ENCODE measurements around the gene CCDC158. TPM values are rescaled to one million over a fixed set of nuclear protein-coding genes. Genes with fewer than 3 reads are reported as not detected.
"Not testable (repeated sequence)": the region's sequence is repeated elsewhere in the genome, so short reads cannot be mapped to it uniquely, and the experiment has no call there.

CCDC158 gene
- polyA plus RNA-seq, 2 of the 4 experiments (the other 2 are of a cell fraction): 0.06 TPM; not detected in 1

GRCh38 chr4:76429636-76430035, 8.7 kb upstream of the CCDC158 start:
- CTCF ChIA-PET: interaction anchor here (1.5 to 7.8 kb wide), 4 partner anchors 11 to 929 kb away, joined by 4 to 76 read pairs (median 10); no protein-coding TSS in a partner anchor
- ATAC-seq (no peak), DNase-seq (ENCODE audit: low read depth in 1 of 2, low spot score in 1 of 2) (no peak), FAIRE-seq (no peak)
- Histone ChIP-seq H3K4me1 (no peaks in the 10 kb centered on the region), H3K27ac (no peak overlapping the region), H3K9me3 (no peaks in the 10 kb centered on the region), H3K4me3 (no peak overlapping the region), H3K4me2 (no peak overlapping the region)
- 96% methylated on average over 1 of the region's 1 CpG for whole genome bisulfite sequencing (ENCODE audit: missing lambda C conversion rate)
- POLR2A ChIA-PET: no interaction called here
- TF ChIP-seq MAFK (IDR thresholded peaks at IDR 0.05; ENCODE audit: partially characterized antibody): peak; percentile 27
- no peak for TF ChIP-seq PBX3 (IDR thresholded peaks at IDR 0.05)

GRCh38 chr4:76426272-76426671, 5.3 kb upstream of the CCDC158 start:
- no peak overlapping the region for H3K4me3 ChIP-seq
- FAIRE-seq: peak; percentile 13
- ChIA-PET CTCF (interaction anchor here (0.7 to 2.1 kb wide), 2 partner anchors 246 to 880 kb away, joined by 3 to 7 read pairs; no protein-coding TSS in a partner anchor), POLR2A (no interaction called here)
- no peak overlapping the region for H3K27ac ChIP-seq
- H3K4me1 ChIP-seq: no peaks in the 10 kb centered on the region
- no peaks in the 10 kb centered on the region for H3K9me3 ChIP-seq
- WGBS (ENCODE audit: missing lambda C conversion rate): 5% methylated on average over 2 of the region's 2 CpGs
- no peak overlapping the region for H3K4me2 ChIP-seq
- peak in 1 of 2 experiments; percentile 7 for DNase-seq (ENCODE audit: low read depth in 1 of 2, low spot score in 1 of 2)
- ATAC-seq: peak in 1 of 2 experiments; percentile 65; a peak in 2 of 6 replicates
- TF ChIP-seq HDAC2 (IDR thresholded peaks at IDR 0.05) (no peak), NFE2L2 (conservative IDR thresholded peaks at IDR 0.05; ENCODE audit: low read length) (no peak), FOSB (CRISPR knock-in tag; IDR thresholded peaks at IDR 0.05) (no peak), SREBF2 (IDR thresholded peaks at IDR 0.05) (no peak), CTCF (IDR thresholded peaks at IDR 0.05) (peak; percentile 18; the same call in 1 of the 3 replicates), E2F6 (IDR thresholded peaks at IDR 0.05; ENCODE audit: borderline replicate concordance, low read depth) (no peak), ZFP36 (IDR thresholded peaks at IDR 0.05; ENCODE audit: borderline replicate concordance, partially characterized antibody) (no peak), EHMT2 (IDR thresholded peaks at IDR 0.05; ENCODE audit: low read depth) (no peak), JUN (IDR thresholded peaks at IDR 0.05) (no peak), RAD21 (conservative IDR thresholded peaks at IDR 0.05 in 1 of 2, IDR thresholded peaks at IDR 0.05 in 1 of 2) (peak; percentile 26 to 37; a peak in 3 of 5 replicates), NPAS2 (CRISPR knock-in tag; IDR thresholded peaks at IDR 0.05; ENCODE audit: borderline replicate concordance) (no peak)

GRCh38 chr4:76423159-76423558, 2.2 kb upstream of the CCDC158 start:
- H3K4me3 ChIP-seq; H3K4me2 ChIP-seq; POLR2A ChIA-PET; DNase-seq (ENCODE audit: low read depth in 1 of 2, low spot score in 1 of 2); H3K4me1 ChIP-seq; H3K27ac ChIP-seq; CTCF ChIA-PET; ATAC-seq; H3K9me3 ChIP-seq; FAIRE-seq: not testable (repeated sequence)
- 95% methylated on average over 12 of the region's 27 CpGs for WGBS (ENCODE audit: missing lambda C conversion rate)

- CTCF ChIA-PET: interaction anchor here (0.9 to 3.6 kb wide), 4 partner anchors 10 to 88 kb away, joined by 3 to 15 read pairs (median 10); no protein-coding TSS in a partner anchor
These were observed 666 bp downstream of the CCDC158 start for GRCh38 chr4:76420188-76420761.

More at GRCh38 chr4:76420188-76420761, 666 bp downstream of the CCDC158 start:
- POLR2A ChIA-PET: no interaction called here
- H3K4me1 ChIP-seq: no peaks in the 10 kb centered on the region
- FAIRE-seq: no peak
- TF ChIP-seq E2F6 (IDR thresholded peaks at IDR 0.05; ENCODE audit: borderline replicate concordance, low read depth) (no peak), PHF8 (IDR thresholded peaks at IDR 0.05; ENCODE audit: borderline replicate concordance, low read depth) (no peak), ZNF302 (CRISPR knock-in tag; IDR thresholded peaks at IDR 0.05) (no peak), JUNB (IDR thresholded peaks at IDR 0.05) (no peak), ZC3H11A (IDR thresholded peaks at IDR 0.05) (no peak), MAFK (IDR thresholded peaks at IDR 0.05; ENCODE audit: partially characterized antibody) (no peak), NFE2L2 (conservative IDR thresholded peaks at IDR 0.05; ENCODE audit: low read length) (no peak), ZSCAN20 (CRISPR knock-in tag; IDR thresholded peaks at IDR 0.05) (no peak), HMGXB4 (CRISPR knock-in tag; IDR thresholded peaks at IDR 0.05; ENCODE audit: borderline replicate concordance) (no peak), CEBPB (IDR thresholded peaks at IDR 0.05) (no peak), HDAC2 (IDR thresholded peaks at IDR 0.05) (no peak), ZFP36 (IDR thresholded peaks at IDR 0.05; ENCODE audit: borderline replicate concordance, partially characterized antibody) (no peak), CBX2 (IDR thresholded peaks at IDR 0.05; ENCODE audit: borderline replicate concordance, low read depth) (no peak), SREBF2 (IDR thresholded peaks at IDR 0.05) (no peak), EP300 (IDR thresholded peaks at IDR 0.05) (no peak)
- peak overlapping the region; percentile 73; the same call in 2 of the 3 replicates for H3K4me2 ChIP-seq
- WGBS (ENCODE audit: missing lambda C conversion rate): 95% methylated on average over 17 of the region's 18 CpGs
- no peak for DNase-seq (ENCODE audit: low read depth in 1 of 2, low spot score in 1 of 2)
- peak overlapping the region; percentile 49; the same call in 1 of the 3 replicates for H3K4me3 ChIP-seq
- ATAC-seq: no peak
- H3K9me3 ChIP-seq: no peaks in the 10 kb centered on the region
- H3K27ac ChIP-seq: no peak overlapping the region

Data from A549 (cell line).